HCT116 (cell line): ENCODE data around the gene FAM83E. TPM values are rescaled to one million over a fixed set of nuclear protein-coding genes. Genes with fewer than 3 reads are reported as not detected.

Source experiments
- ATAC-seq: fragments of 200-7000 bp; cut with Tn5 transposase; 2 replicates; pipeline ENCODE4 v1.9.1; 2020; ENCODE audit warnings: mild to moderate bottlenecking, moderate library complexity
- BruUV-seq: library from RNA; stranded (reverse); fragments of 400-500 nt; replicated peaks from 2 replicates; lab custom pipeline; 2021; lab: Mats Ljungman, UMichigan
- CTCF ChIA-PET: fragments of 300-600 bp; sonication (Branson Sonifier 250); formaldehyde crosslinking; loops from one replicate; lab custom pipeline; 2021; ENCODE audit warnings: antibody characterized with exemption; lab: Charles Lee
- POLR2A ChIA-PET: fragments of 300-600, 350-600 bp; sonication (Branson Sonifier 250); formaldehyde crosslinking; loops from one replicate; lab custom pipeline; 2021; ENCODE audit warnings: antibody characterized with exemption; lab: Charles Lee
- RAD21 ChIA-PET, 2 experiments: fragments of 300-600 bp; sonication (Branson Sonifier 250); formaldehyde crosslinking; loops; one replicate each; lab custom pipeline; 2023; ENCODE audit warnings: low total read pairs in 2 of 2; ENCODE audit not compliant: uncharacterized antibody in 2 of 2, unreplicated experiment in 2 of 2, low non-redundant PET in 1 of 2; lab: Charles Lee
- DNase-seq: peaks from one replicate; pipeline ENCODE4 v3.0.0-alpha.2; 2010; ENCODE audit warnings: low read depth, low spot score
- H2AFZ ChIP-seq: fragments of 200-600 bp; shearing (Covaris generic), sonication (generic); 2 replicates; pipeline ENCODE4 v1.6.1; 2017; ENCODE audit warnings: low read depth, mixed run types, mixed read lengths, antibody characterized with exemption, low read length; ENCODE audit not compliant: poor library complexity, severe bottlenecking
- H3K27ac ChIP-seq: 2 replicates; pipeline ENCODE4 v1.5.1; 2012; ENCODE audit warnings: low read depth, low read length
- H3K27me3 ChIP-seq: fragments of 200-600 bp; sonication (generic); 2 replicates; pipeline ENCODE4 v1.6.1; 2016; ENCODE audit warnings: mixed run types, low read length, mixed read lengths; ENCODE audit not compliant: insufficient read depth
- H3K36me3 ChIP-seq, 2 experiments: fragments of 200-500 bp in 1 of 2; fragments of 200-600 bp in 1 of 2; sonication (Bioruptor generic) in 1 of 2; sonication (generic) in 1 of 2; 2 replicates each; pipeline versions ENCODE4 v1.5.1 to v1.6.1; 2014 to 2016; ENCODE audit warnings: low read length in 2 of 2, inconsistent platforms in 1 of 2, mixed read lengths in 1 of 2, mixed run types in 1 of 2; ENCODE audit not compliant: insufficient read depth in 2 of 2, control insufficient read depth in 1 of 2
- H3K4me1 ChIP-seq, 2 experiments: fragments of 200-600 bp in 1 of 2; sonication (generic) in 1 of 2; 2 replicates each; pipeline versions ENCODE4 v1.5.1 to v1.6.1; 2012 to 2017; ENCODE audit warnings: low read length in 2 of 2, inconsistent platforms in 1 of 2, mild to moderate bottlenecking in 1 of 2, mixed read lengths in 1 of 2, mixed run types in 1 of 2, moderate library complexity in 1 of 2; ENCODE audit not compliant: insufficient read depth in 2 of 2, control insufficient read depth in 1 of 2
- H3K4me2 ChIP-seq: fragments of 200-600 bp; sonication (generic); 2 replicates; pipeline ENCODE4 v1.6.1; 2017; ENCODE audit warnings: mixed run types, low read length, mixed read lengths
- H3K4me3 ChIP-seq, 2 experiments: fragments of 200-600 bp in 1 of 2; sonication (generic) in 1 of 2; replicated peaks in 1 of 2; 2 replicates each; pipeline ENCODE4 v1.5.1; 2011 to 2016; ENCODE audit warnings: low read length in 2 of 2, control low read depth in 1 of 2, low read depth in 1 of 2, mild to moderate bottlenecking in 1 of 2, mixed read lengths in 1 of 2, mixed run types in 1 of 2
- H3K79me2 ChIP-seq: fragments of 200-600 bp; sonication (generic); 2 replicates; pipeline ENCODE4 v1.6.1; 2017; ENCODE audit warnings: mild to moderate bottlenecking, mixed run types, low read length, moderate library complexity, mixed read lengths; ENCODE audit not compliant: insufficient read depth
- H3K9ac ChIP-seq: fragments of 200-600 bp; sonication (generic); 2 replicates; pipeline ENCODE4 v1.6.1; 2016; ENCODE audit warnings: low read length, mixed read lengths
- H3K9me2 ChIP-seq: fragments of 200-600 bp; sonication (generic), shearing (Covaris generic); 2 replicates; pipeline ENCODE4 v1.6.1; 2017; ENCODE audit warnings: mixed run types, mild to moderate bottlenecking, moderate library complexity; ENCODE audit not compliant: insufficient read depth
- H3K9me3 ChIP-seq, 2 experiments: fragments of 200-500 bp in 1 of 2; fragments of 200-600 bp in 1 of 2; sonication (Bioruptor generic) in 1 of 2; sonication (generic) in 1 of 2; 2 replicates each; pipeline ENCODE4 v1.6.1; 2014 to 2017; ENCODE audit warnings: low read length in 2 of 2, mixed read lengths in 2 of 2, inconsistent platforms in 1 of 2, low read depth in 1 of 2, mild to moderate bottlenecking in 1 of 2, mixed run types in 1 of 2, moderate library complexity in 1 of 2; ENCODE audit not compliant: control insufficient read depth in 1 of 2, insufficient read depth in 1 of 2
- H4K20me1 ChIP-seq: fragments of 200-600 bp; sonication (generic), shearing (Covaris generic); 2 replicates; pipeline ENCODE4 v1.6.1; 2017; ENCODE audit warnings: mixed run types, mild to moderate bottlenecking, moderate library complexity; ENCODE audit not compliant: insufficient read depth
- CBX3 ChIP-seq: IDR thresholded peaks from 2 replicates; pipeline ENCODE4 v1.6.1; 2012; ENCODE audit warnings: low read depth
- CEBPB ChIP-seq: IDR thresholded peaks from 2 replicates; pipeline ENCODE4 v1.6.1; 2012; ENCODE audit warnings: low read depth
- CTCF ChIP-seq, 3 experiments: fragments of 200-600 bp in 1 of 3; sonication (generic) in 1 of 3; IDR thresholded peaks in 2 of 3; conservative IDR thresholded peaks in 1 of 3; 2 replicates each; pipeline ENCODE4 v1.5.1; 2012 to 2017; ENCODE audit warnings: low read depth in 2 of 3, low read length in 2 of 3, antibody characterized with exemption in 1 of 3, borderline replicate concordance in 1 of 3, control low read depth in 1 of 3, mild to moderate bottlenecking in 1 of 3, mixed read lengths in 1 of 3, mixed run types in 1 of 3, moderate library complexity in 1 of 3; ENCODE audit not compliant: insufficient read depth in 1 of 3
- EGR1 ChIP-seq: IDR thresholded peaks from 2 replicates; pipeline ENCODE4 v1.6.1; 2012; ENCODE audit warnings: low read depth
- EZH2 ChIP-seq: fragments of 200-600 bp; sonication (generic); IDR thresholded peaks from 2 replicates; pipeline ENCODE4 v1.6.1; 2017; ENCODE audit warnings: antibody characterized with exemption, mixed run types
- EZH2phosphoT487 ChIP-seq: fragments of 200-600 bp; IDR thresholded peaks from 2 replicates; pipeline ENCODE4 v1.6.1; 2018; ENCODE audit warnings: antibody characterized with exemption, borderline replicate concordance
- FOSL1 ChIP-seq: IDR thresholded peaks from 2 replicates; pipeline ENCODE4 v1.6.1; 2012; ENCODE audit warnings: low read depth
- JUND ChIP-seq: IDR thresholded peaks from 2 replicates; pipeline ENCODE4 v1.6.1; 2012
- REST ChIP-seq: IDR thresholded peaks from 2 replicates; pipeline ENCODE4 v1.6.1; 2012; ENCODE audit warnings: low read depth
- SP1 ChIP-seq: IDR thresholded peaks from 2 replicates; pipeline ENCODE4 v1.6.1; 2012; ENCODE audit warnings: low read depth
- SRF ChIP-seq: IDR thresholded peaks from 2 replicates; pipeline ENCODE4 v1.6.1; 2012; ENCODE audit warnings: low read depth
- TCF7L2 ChIP-seq: IDR thresholded peaks from 2 replicates; pipeline ENCODE4 v1.7.0; 2011; ENCODE audit warnings: borderline replicate concordance, inconsistent platforms; ENCODE audit not compliant: insufficient read depth, insufficient read length; ENCODE audit errors: extremely low read depth
- ZNF274 ChIP-seq: fragments of 200-500 bp; sonication (Bioruptor generic); IDR thresholded peaks from 2 replicates; pipeline ENCODE4 v1.6.1; 2014; ENCODE audit warnings: mild to moderate bottlenecking, low read depth, low read length, inconsistent platforms
- intact Hi-C: fragments of 100-400 bp; cut with micrococcal nuclease; formaldehyde crosslinking; loops from 2 replicates; pipeline ENCODE4 v1.10.0; 2022
- total RNA-seq: library from RNA; stranded (reverse); gene quantifications from one replicate; pipeline ENCODE4 v1.2.1, GENCODE V29; 2021; ENCODE audit not compliant: unreplicated experiment
- TF ChIP-seq, protein P1 (sequence below): IDR thresholded peaks from 2 replicates; pipeline ENCODE4 v1.6.1; 2012
- TF ChIP-seq, protein P2 (sequence below): IDR thresholded peaks from 2 replicates; pipeline ENCODE4 v1.6.1; 2011; ENCODE audit warnings: mild to moderate bottlenecking, low read length, moderate library complexity; ENCODE audit not compliant: insufficient replicate concordance; ENCODE audit errors: extremely low read depth

Gene FAM83E
- total RNA-seq, 1 experiment from 2014 or later, result 6.8 TPM

DNA sequence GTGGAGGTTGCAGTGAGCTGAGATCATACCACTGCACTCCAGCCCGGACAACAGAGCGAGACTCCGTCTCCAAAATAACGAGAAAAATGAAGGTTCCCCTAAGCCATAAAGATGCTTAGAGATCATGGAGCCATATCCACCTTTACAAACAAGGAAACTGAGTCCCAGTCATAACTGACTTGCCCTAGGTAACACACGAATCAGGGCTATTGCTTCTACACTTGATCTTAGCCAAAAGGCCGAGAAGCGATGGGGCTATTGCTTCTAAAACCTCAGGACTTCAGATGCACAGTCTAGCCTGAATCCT, 19.1 kb upstream of the FAM83E start (continued):
- TF ChIP-seq CTCF (IDR thresholded peaks at IDR 0.05 in 2 of 3, conservative IDR thresholded peaks at IDR 0.05 in 1 of 3; ENCODE audit: borderline replicate concordance in 1 of 3, insufficient read depth in 1 of 3, low read depth in 2 of 3, low read length in 2 of 3), result no peak

- RAD21 ChIA-PET, result interaction anchor here in 1 of 2 experiments (1.0 kb wide), 1 partner anchor 14 kb away, joined by 3 read pairs; the partner anchor contains the start of genes RPL18 and SPHK2
- Histone ChIP-seq H3K9me3 (no peaks in the 10 kb centered on the region), H3K27me3 (no peaks in the 10 kb centered on the region), H3K79me2 (peaks cover 18% of the 10 kb centered on the region), H2AFZ (no peak overlapping the region), H3K27ac (peak overlapping the region; percentile 95), H3K36me3 (peaks cover 2 to 13% of the 10 kb centered on the region in 2 experiments; a peak in 1 of 4 replicates), H3K4me3 (peak overlapping the region; percentile 43 to 83), H3K9me2 (no peaks in the 10 kb centered on the region), H4K20me1 (no peaks in the 10 kb centered on the region), H3K9ac (peak overlapping the region; percentile 96), H3K4me2 (peak overlapping the region; percentile 93), H3K4me1 (peaks cover 38 to 79% of the 10 kb centered on the region in 2 experiments)
- no peak for DNase-seq
- intact Hi-C loops, result no loop called here
- ATAC-seq, result no peak
- POLR2A ChIA-PET, result interaction anchor here (0.6 to 2.6 kb wide), 6 partner anchors 9 to 156 kb away, joined by 3 to 16 read pairs (median 7); partner anchors contain the start of genes CA11, RPL18 and SPHK2
- CTCF ChIA-PET, result no interaction called here
- BruUV-seq, result no TSS peak
- no peak for TF ChIP-seq EZH2phosphoT487
- no peak for TF ChIP-seq SRF
- no peak for TF ChIP-seq CEBPB
- TF ChIP-seq EZH2, result no peak
- no peak for TF ChIP-seq FOSL1
- no peak for TF ChIP-seq CBX3
- no peak for TF ChIP-seq SP1
- TF ChIP-seq EGR1, result no peak
- TF ChIP-seq, protein P1, sequence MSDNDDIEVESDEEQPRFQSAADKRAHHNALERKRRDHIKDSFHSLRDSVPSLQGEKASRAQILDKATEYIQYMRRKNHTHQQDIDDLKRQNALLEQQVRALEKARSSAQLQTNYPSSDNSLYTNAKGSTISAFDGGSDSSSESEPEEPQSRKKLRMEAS, result no peak
- no peak for TF ChIP-seq JUND
- TF ChIP-seq ZNF274, result no peak
- TF ChIP-seq, protein P2, sequence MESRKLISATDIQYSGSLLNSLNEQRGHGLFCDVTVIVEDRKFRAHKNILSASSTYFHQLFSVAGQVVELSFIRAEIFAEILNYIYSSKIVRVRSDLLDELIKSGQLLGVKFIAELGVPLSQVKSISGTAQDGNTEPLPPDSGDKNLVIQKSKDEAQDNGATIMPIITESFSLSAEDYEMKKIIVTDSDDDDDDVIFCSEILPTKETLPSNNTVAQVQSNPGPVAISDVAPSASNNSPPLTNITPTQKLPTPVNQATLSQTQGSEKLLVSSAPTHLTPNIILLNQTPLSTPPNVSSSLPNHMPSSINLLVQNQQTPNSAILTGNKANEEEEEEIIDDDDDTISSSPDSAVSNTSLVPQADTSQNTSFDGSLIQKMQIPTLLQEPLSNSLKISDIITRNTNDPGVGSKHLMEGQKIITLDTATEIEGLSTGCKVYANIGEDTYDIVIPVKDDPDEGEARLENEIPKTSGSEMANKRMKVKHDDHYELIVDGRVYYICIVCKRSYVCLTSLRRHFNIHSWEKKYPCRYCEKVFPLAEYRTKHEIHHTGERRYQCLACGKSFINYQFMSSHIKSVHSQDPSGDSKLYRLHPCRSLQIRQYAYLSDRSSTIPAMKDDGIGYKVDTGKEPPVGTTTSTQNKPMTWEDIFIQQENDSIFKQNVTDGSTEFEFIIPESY, result no peak
- TF ChIP-seq TCF7L2, result no peak
- no peak for TF ChIP-seq REST
Measured at GRCh38 chr19:48633148-48634035, 18.5 kb upstream of the FAM83E start.
